Astrocyte of the hippocampus (primary cell): ENCODE measurements around the gene UBE2C.
A peak's percentile ranks its signal among the peaks of the same experiment; 100 is the strongest.
"Not testable (repeated sequence)": the region's sequence is repeated elsewhere in the genome, so short reads cannot be mapped to it uniquely, and the experiment has no call there.

Source experiments
- DNase-seq: peaks from one replicate; pipeline ENCODE4 v3.0.0; 2011; ENCODE audit warnings: low read depth, low spot score

The UBE2C gene

DNA sequence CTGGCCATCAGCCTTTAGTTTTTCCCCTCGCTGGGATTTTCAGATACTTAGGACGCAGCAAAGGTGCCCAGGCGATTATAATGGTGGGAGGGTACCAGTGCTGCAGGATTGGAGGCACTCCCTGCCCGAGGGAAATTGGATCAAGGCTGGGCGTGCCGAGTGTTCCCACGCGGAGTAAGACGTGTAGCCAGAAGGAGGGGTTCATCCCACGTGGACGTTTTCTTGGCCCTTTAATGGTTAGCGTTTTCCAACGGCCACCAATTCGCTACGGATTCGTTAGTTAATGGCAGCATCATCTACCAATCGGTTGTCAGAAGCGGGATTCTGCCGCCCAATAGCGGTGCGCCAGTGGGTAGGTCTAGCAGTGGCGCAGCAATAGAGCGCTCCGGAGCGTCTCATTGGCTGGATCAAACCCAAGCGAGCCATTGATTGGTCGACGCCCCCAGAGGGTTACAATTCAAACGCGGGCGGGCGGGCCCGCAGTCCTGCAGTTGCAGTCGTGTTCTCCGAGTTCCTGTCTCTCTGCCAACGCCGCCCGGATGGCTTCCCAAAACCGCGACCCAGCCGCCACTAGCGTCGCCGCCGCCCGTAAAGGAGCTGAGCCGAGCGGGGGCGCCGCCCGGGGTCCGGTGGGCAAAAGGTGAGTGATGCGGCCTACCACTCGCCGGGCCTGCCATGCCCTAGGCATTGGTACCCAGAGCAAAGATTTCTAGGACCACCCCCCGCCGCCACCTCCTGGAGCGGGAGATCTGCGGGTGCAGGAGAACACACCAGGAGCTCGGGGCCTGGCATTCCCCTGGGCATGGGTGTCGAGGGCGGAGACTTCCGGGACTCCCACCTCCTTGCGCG lies at the start of gene UBE2C:
UBE2C (plus strand) TSS at position 488 of the 849 bp plus-strand sequence; CDS start at position 540, 52 bp downstream.
- DNase-seq: peak; percentile 100

DNA sequence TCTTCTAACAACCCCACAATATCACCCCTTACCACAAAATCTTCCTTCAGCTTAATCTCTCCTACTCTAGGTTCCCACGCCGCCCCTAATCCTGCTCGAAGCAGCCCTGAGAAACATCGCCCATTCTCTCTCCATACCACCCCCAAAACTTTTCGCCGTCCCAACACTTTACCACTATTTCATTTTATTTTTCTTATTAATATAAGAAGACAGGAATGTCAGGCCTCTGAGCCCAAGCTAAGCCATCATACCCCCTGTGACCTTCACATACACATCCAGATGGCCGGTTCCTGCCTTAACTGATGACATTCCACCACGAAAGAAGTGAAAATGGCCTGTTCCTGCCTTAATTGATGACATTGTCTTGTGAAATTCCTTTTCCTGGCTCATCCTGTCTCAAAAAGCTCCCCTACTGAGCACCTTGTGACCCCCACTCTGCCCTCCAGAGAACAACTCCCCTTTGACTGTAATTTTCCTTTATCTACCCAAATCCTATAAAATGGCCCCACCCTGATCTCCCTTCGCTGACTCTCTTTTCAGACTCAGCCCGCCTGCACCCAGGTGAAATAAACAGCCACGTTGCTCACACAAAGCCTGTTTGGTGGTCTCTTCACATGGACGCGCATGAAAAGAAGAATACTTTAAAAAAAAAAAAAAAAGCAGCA lies 47.7 kb upstream of the UBE2C start:
- not testable (repeated sequence) for DNase-seq

DNA sequence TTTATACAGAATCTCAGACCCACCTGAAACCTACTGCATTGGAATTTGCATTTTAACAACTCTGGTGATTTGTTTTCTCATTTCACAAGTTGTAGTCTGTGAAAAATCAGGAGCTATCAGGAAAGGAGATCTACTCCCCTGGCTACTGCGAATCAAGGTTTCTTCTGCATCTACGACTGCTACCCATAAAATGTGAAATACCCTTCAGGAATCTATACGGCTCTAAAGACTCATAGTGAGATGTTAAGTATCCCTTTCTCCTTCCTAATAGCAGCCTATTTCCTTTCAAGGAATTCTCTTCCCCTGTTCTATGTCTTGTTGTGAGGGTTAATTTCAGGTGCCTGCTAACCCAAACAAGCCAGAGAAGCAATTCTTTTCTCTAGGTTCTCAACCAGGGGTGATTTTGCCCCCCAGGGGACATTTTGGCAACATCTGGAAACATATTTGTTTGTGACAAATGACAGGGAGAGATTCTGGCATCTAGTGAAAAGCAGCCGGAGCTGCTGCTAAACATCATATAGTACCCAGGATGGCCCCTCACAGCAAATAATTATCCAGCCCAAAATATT lies 47.1 kb upstream of the UBE2C start:
- no peak for DNase-seq

DNA sequence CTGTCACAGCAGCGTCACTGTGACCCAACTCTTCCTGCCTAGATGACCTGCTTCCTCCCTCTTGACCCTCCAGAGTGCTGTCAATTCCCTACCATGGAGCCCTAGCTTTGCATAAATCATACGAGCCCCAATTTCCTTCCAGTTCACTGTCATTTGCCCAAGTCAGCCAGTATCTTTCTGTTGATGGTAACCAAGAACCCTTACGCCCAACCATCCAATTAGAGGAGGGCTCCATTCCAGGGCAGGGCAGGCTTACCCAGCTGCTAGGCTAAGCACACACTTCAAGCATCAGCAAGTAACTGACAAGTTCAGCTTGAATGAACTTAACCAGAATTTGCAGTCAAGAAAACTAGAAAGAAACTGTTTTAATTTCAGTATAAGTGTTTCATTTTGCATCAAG lies 46.5 kb upstream of the UBE2C start:
- DNase-seq: no peak

DNA sequence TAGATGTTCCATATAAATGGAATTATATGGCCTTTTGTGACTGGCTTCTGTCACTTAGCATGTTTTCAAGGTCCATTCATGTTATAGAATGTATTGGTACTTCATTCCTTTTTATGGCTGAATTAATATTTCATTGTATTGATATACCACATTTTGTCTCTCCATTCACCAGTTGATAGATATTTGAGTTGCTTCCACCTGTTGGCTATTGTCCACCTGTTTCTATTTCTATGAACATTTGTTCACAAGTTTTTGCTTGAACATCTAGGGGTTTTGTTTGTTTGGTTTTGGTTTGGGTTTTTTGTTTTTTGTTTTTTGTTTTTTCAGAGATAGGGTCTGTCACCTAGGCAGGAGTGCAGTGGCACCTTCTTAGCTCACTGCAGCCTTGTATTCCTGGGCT lies 44.0 kb upstream of the UBE2C start:
- no peak for DNase-seq

DNA sequence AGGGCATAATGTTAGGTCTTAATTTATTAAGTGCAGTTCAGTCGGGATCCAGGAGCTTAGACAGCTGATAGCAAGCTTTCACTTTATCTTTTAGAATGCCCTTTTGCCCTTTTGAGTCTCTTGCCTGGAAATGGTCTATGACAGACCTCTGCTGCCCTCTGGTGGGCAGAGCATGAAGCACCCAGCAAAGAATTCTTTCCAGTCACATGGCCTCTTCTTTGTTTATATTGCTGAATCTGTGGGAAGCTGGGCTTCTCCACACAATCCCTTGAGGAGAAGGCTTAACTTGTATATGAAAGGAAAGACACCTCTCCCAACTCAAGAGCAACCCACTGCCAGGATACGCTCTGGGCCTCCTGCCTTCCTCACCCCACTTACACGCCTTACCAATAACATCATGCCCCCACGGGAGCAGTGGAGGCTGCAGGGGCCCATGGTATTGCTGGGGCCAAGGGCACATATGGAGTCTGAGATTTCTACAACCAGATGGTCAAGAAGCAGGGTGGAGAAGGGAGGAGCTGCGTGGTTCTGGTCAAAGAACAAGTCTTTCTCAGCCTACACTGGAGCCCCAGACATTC lies 41.2 kb upstream of the UBE2C start:
- DNase-seq: peak; percentile 87

DNA sequence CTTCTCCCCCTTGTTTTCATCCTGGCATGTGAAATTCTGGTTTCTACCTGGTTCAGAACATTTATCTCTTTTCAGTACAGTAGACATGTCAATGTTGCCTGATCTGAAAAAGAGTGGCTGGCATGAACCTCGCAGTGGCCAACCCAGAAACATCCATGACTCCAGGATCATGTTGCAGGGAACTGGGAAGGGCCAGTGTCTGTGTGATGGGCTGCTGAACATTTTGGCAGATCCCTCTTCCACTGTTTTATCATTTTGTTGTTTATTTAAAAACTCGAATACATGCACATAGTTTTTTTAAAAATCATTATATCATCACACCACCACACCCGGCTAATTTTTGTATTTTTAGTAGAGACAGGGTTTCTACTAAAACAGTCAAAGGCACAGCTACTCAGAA lies 39.8 kb upstream of the UBE2C start:
- no peak for DNase-seq

DNA sequence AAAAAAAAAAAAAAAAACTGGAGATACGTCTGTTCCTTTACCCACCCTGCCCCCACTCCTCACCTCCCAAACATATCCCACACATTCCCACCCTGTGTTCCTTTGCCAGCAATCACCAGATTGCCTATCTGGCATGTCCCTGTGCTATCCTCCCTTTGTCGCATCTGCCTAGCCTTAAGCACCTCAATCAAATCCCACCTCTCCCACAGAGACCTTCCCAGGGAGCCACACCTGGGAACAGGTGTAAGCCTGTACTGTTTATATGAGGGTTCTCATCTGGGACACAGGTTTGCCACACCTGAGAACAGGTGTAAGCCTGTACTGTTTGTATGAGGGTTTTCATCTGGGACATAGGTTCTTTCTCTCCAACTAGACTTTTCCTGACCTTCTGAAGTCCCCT lies 37.5 kb upstream of the UBE2C start:
- DNase-seq: no peak

DNA sequence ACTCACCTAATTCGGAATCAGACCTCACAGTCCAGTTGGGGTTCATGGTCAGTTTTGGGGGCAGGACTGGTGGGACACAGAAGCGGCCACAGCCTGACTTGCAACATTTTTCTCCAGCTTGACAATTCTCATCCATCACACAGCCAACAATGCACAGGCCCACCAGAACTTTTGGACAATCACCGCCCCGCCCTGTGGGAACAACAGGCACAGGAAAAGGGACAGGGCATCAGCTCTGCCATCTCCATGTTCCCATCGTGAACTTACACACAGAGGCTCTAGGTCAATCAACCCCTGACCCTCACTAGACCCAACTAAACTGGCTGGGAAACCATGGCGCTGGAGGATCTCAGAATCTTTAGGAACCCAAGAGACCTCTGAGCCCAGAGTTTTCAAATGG lies 37.0 kb upstream of the UBE2C start:
- DNase-seq: no peak

DNA sequence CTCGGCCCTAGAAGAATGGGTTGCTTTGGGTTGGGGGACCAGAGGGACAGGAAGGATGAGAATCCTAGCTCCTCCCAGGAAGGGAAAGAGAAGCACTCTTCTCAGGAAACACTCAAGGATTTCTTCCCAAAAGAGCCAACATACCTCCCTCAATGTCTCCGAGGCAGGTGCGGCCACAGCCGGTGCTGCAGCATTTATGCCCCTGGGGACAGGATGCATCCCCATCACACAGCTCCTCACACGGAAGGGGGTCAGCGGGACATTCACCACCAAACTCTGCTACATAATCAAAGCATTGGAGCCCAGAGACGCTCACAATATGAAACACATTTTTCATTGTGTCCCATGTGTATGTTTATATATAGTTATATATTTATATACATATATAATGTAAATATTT lies 35.5 kb upstream of the UBE2C start:
- DNase-seq: no peak

DNA sequence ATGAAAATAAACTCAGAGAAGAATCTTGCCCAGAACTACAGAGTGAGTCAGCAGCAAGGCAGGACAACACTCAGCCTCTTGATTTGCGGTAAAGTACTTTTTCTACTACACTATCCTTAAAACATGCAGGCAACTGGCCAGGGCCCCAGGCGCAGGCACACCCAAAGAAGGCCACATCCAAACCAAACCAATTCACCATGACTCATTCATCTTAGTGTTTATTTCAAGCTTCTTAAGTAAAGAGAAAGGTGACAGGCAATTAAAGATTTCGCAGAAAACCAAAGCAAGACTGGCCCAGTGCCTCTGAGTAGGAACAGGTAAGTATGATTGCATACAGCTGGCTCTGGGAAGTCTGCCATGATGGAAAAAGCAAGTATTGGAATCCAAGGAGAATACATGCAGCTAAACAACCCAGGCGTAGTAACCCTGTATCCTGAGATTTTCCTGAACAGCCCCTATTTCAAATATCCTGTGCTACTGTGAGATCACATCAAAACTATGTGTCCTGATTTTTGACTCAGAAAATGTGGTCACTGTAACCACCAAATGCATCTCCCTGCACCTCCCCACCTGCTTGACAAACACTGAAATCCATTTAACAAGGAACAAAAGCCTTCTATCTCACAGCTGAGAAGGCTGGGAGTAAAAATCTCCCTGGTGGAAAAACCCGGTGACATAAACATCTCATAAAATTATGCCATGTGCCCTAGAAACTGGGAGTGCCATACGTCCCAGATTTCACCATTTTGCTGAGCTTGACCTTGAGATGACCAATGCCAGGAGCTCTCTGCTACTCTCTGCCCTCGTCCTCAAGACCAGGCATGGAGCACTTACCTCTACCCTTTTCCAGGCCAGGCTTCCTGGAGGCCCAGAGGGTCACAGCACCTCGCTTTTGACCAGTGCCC lies 33.2 kb upstream of the UBE2C start:
- DNase-seq: peak; percentile 99

DNA sequence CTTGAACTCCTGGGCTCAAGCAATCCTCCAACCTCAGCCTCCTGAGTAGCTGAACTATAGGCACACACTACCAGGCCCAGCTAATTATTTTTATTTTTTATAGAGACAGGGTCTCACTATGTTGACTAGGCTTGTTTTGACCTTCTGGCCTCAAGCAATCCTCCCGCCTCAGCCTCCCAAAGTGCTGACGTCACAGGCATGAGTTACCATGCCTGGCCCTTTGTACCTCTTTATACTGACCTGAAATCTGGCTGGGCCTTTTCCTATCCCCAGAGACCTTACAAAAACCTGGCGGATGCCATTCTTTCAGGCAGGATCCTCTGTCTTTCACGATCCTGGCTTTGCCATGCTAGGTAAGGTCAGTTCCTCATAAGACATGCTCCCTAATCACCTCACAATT lies 32.3 kb upstream of the UBE2C start:
- DNase-seq: no peak

DNA sequence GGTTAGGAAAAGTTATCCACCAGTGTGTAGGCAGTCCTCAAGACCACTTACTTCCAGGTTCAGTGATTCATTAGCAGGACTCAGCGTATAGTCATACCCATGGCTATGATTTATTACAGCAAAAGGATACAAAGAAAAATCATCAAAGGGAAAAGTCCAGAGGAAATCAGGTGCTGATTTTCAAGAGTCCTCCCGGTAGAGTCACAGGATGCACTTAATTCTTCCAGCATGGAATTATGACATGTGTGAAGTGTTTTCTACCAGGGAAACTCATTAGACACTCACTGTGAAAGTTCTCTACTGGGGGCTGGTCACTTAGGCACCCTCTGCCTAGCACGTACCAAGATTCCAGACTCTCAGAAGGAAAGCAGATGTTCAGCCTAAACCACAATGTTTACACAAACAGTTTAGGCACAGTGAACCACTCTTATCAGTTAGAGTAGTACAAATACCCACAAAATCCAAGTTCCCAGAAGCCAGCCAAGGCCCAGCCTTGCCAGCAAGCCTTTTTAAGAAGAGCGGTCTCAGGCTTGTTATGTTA lies 31.0 kb upstream of the UBE2C start:
- DNase-seq: peak; percentile 70

DNA sequence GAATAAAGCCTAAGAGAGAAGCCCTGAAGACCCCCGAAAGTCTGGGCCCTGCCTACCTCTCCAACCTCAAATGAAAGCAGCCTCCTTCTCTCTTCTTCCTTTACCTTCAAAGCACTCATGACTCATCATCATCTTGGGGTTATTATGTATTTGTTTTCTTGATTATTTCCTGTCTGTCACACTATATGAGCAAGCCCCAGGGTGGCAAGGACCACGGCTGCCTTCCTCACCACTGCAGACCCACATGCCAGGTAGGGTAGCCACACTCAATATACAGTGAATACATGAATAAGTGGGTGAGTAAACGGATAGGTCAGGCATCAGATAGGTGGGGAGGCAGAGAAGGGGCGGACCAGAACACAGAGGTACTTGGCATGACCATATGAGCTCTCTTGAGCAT lies 29.6 kb upstream of the UBE2C start:
- no peak for DNase-seq

DNA sequence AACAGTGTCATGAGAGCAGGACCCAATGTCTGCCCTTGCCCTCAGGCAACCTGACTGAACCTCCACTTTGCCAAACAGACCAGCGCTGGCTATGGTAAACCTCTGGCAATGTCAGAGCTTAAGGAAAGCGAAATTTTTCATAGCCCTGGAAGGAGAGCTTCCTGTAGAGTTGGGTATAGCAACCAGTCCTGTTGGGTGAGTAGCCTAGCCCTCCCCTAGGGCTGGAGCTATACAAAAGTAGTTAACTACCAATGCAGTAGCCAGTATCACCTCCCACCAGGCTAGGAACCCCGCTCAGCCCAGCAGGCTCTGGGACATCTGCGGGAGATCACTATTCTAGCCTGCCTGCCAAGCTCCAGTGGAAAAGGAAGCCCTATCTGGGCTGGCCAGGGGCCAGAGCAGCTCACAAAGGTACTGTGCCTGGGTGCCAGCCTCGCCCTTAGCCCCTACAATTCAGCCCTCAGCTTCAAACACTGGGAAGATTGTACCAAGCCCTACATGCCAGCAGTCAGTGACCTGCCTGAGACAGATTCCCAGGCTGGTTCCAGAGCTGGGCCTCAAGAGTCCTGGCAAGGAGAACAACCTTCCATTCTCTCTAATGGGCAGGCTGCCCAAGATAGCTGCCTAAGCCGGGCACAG lies 28.7 kb upstream of the UBE2C start:
- peak; percentile 37 for DNase-seq

DNA sequence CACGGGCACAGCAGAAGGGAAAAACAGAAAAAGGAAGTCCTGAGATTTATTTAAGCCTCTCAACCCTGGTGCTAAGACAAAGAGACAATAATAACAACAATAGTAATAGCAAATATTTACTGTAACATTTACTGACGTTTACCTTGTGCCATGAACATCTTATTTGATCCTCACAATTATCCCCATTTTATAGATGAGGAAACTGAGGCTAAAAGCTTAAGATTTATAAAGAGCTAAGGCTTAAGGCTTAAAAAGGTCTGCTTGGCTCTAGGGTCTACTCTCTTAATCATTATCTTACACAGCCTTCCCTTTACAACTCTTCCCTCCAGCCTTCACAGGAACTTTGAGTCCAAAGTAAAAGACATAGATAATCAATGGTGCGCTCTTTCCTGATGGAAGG lies 24.1 kb upstream of the UBE2C start:
- DNase-seq: no peak

DNA sequence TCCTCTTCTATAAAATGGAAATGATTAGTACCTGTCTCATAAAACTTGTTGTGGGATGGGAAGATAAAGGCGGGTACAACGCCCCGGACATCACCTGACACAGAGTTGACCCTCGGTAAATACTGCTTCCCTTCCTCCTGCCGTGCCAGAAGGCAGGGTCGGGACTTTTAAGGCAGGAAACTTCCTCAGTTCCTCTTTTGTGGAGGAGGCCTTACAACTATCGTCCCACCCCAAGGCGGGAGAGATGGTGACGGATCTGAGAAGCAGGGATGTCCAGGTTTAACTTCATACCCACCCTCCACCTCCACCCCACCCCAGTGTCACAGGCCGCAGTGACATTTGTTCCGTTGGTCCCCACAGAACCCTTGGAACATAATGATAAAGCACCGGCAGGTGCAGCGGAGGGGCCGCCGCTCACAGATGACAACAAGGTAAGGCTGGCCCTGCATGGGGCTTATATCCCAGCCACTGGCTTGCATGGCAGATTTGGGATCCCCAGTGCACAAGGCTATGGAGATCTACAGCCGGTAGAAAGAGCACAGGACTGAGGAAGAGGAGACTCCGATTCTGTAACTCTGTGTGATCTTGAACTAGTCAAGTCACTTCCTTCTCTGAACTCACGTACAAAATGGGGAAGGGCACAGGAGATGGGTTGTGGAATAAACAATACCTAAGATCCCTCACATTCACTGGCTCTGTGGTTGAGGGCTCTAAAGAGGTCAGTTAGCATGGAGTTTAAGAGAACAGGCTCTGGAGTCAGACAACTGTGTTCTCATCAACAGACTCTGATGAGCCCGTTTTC lies 19.9 kb upstream of the UBE2C start:
- no peak for DNase-seq

DNA sequence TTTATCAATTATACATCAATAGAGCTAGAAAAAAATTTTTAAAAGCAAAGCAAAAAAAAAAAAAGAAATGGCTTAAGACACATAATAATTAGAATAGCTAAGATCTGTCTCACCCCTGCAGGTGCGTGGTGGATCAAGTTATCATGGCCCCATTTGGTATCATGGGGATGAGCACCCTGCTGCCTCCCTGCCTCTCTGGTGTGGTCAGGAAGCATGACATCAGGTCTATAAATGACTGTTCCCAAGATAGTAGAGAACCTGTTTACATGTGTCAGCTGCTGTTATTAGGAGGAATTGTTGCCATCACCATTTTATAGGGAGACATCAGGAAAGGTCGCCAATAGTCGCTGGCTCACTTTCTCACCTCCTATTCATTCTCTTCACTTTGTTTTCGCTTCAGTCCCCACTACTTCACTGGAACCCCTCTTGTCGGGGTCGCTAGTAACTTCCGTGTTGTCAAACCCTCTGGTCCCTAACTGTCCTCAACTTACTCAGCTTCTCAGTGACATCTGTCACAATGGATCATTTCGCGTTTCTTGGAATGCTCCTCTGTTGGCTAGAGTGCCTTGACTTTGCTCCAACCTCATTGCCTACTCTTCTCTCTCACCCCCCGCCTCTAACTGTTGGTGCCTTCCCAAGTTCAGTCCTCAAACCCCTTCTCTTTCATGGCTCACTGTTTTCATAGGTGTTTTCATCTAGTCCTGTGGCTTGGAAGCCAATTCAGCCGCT lies 15.9 kb upstream of the UBE2C start:
- DNase-seq: no peak

DNA sequence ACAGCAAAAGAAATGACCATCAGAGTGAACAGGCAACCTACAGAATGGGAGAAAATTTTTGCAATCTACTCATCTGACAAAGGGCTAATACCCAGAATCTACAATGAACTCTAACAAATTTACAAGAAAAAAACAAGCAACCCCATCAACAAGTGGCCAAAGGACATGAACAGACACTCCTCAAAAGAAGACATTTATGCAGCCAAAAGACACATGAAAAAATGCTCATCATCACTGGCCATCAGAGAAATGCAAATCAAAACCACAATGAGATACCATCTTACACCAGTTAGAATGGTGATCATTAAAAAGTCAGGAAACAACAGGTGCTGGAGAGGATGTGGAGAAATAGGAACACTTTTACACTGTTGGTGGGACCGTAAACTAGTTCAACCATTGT lies 14.9 kb upstream of the UBE2C start:
- not testable (repeated sequence) for DNase-seq
